ENCODE data around the gene FAM219B.

DNA sequence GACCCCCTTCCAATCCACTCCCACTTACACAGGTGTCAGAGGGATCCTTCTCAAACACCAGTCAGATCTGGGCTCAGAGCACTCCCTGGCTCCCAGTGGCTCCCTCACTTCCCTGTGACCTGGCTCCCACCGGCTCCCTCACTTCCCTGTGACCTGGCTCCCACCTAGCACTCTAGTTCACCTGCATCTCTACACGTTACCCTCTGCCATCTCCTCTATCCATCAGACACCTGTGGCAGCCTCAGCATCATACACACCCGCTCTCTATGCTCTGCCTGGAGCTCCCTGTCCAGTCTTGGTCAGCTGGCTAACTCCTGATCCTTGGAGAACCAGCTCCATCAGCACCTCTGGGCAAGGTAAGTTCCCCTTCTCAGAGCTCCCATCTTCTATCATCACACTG, 44.4 kb upstream of the FAM219B start:
- TF ChIP-seq, protein P1, sequence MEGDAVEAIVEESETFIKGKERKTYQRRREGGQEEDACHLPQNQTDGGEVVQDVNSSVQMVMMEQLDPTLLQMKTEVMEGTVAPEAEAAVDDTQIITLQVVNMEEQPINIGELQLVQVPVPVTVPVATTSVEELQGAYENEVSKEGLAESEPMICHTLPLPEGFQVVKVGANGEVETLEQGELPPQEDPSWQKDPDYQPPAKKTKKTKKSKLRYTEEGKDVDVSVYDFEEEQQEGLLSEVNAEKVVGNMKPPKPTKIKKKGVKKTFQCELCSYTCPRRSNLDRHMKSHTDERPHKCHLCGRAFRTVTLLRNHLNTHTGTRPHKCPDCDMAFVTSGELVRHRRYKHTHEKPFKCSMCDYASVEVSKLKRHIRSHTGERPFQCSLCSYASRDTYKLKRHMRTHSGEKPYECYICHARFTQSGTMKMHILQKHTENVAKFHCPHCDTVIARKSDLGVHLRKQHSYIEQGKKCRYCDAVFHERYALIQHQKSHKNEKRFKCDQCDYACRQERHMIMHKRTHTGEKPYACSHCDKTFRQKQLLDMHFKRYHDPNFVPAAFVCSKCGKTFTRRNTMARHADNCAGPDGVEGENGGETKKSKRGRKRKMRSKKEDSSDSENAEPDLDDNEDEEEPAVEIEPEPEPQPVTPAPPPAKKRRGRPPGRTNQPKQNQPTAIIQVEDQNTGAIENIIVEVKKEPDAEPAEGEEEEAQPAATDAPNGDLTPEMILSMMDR (conservative IDR thresholded peaks at IDR 0.05; ENCODE audit: low read depth, low read length) = no peak
- TF ChIP-seq MXI1 (IDR thresholded peaks at IDR 0.05; ENCODE audit: borderline replicate concordance, low read depth, low read length) (no peak), CHD1 (IDR thresholded peaks at IDR 0.05; ENCODE audit: low read depth, low read length) (no peak), CEBPB (IDR thresholded peaks at IDR 0.05; ENCODE audit: low read depth, low read length) (no peak)
